Measurements from ENCODE around the gene CBARP.
A peak's percentile ranks its signal among the peaks of the same experiment; 100 is the strongest.

The CBARP gene
- 0.94 reads per million for total RNA-seq

- DNase-seq: no peak
Measured at GRCh38 chr19:1237754-1238368, at the start of gene CBARP. CBARP (minus strand) TSS chr19:1238005; CDS start chr19:1236100, 1,905 bp downstream.

GRCh38 chr19:1286487-1287353, 48.9 kb upstream of the CBARP start:
- DNase-seq: no peak

- no peak for DNase-seq
Measured at GRCh38 chr19:1285737-1286360, 48.0 kb upstream of the CBARP start, which contains the start of gene EFNA2. EFNA2 (plus strand) TSS chr19:1285873; CDS start chr19:1286169, 296 bp downstream.

GRCh38 chr19:1284979-1285736, 47.4 kb upstream of the CBARP start:
- DNase-seq: no peak

- DNase-seq: no peak
Measured at GRCh38 chr19:1284293-1284978, 46.6 kb upstream of the CBARP start.

GRCh38 chr19:1283917-1284292, 46.1 kb upstream of the CBARP start:
- DNase-seq: no peak

- DNase-seq: no peak
Measured at GRCh38 chr19:1283207-1283916, 45.6 kb upstream of the CBARP start.

GRCh38 chr19:1282588-1283206, 44.9 kb upstream of the CBARP start:
- no peak for DNase-seq

- DNase-seq: no peak
Measured at GRCh38 chr19:1281569-1282287, 43.9 kb upstream of the CBARP start.

- DNase-seq: no peak
Measured at GRCh38 chr19:1280636-1281568, 43.1 kb upstream of the CBARP start.

GRCh38 chr19:1279782-1280341, 42.1 kb upstream of the CBARP start:
- peak; percentile 74 for DNase-seq

GRCh38 chr19:1278713-1279660, 41.2 kb upstream of the CBARP start:
- no peak for DNase-seq

GRCh38 chr19:1278074-1278473, 40.3 kb upstream of the CBARP start:
- no peak for DNase-seq

- DNase-seq: no peak
Measured at GRCh38 chr19:1277061-1277460, 39.3 kb upstream of the CBARP start.

- no peak for DNase-seq
Measured at GRCh38 chr19:1276628-1277022, 38.8 kb upstream of the CBARP start.

GRCh38 chr19:1275976-1276627, 38.3 kb upstream of the CBARP start:
- DNase-seq: no peak
